ENCODE data around the gene ACTR5. TPM values are rescaled to one million over a fixed set of nuclear protein-coding genes. Genes with fewer than 3 reads are reported as not detected.

Gene ACTR5
- total and polyA plus RNA-seq, 4 donors, result 1.9 to 5.4 (median 4.0) TPM

GRCh38 chr20:38770970-38771369 is 22.7 kb downstream of the ACTR5 start:
- no peak for DNase-seq (ENCODE audit: low spot score)
- TF ChIP-seq RXRA (IDR thresholded peaks at IDR 0.05) (no peak), HNF4G (IDR thresholded peaks at IDR 0.05) (no peak), ZBTB33 (IDR thresholded peaks at IDR 0.05) (no peak), REST (IDR thresholded peaks at IDR 0.05) (no peak), GABPA (IDR thresholded peaks at IDR 0.05 in 1 of 2, conservative IDR thresholded peaks at IDR 0.05 in 1 of 2) (no peak), CTCF (IDR thresholded peaks at IDR 0.05; ENCODE audit: low read depth, low read length, missing input control) (no peak), EGR1 (IDR thresholded peaks at IDR 0.05; ENCODE audit: low read depth in 2 of 2) (no peak), ATF3 (IDR thresholded peaks at IDR 0.05) (no peak)
- Histone ChIP-seq H3K9ac (ENCODE audit: low read depth in 1 of 2, low read length in 2 of 2) (no peak overlapping the region), H3K36me3 (ENCODE audit: control insufficient read depth in 4 of 4, insufficient read depth in 3 of 4, low read depth in 1 of 4, low read length in 3 of 4) (peaks cover 9 to 30% (median 16%) of the 10 kb centered on the region in 4 donors), H3K4me1 (ENCODE audit: control insufficient read depth in 4 of 4, insufficient read depth in 4 of 4, low read length in 3 of 4) (peaks cover 0 to 11% (median 2%) of the 10 kb centered on the region in 4 donors), H3K4me3 (ENCODE audit: low read depth in 1 of 3, low read length in 3 of 3) (no peak overlapping the region), H3K9me3 (ENCODE audit: control insufficient read depth in 4 of 4, low read length in 3 of 4) (no peaks in the 10 kb centered on the region), H3K27me3 (ENCODE audit: control insufficient read depth in 4 of 4, insufficient read depth in 4 of 4, low read length in 3 of 4) (no peaks in the 10 kb centered on the region), H3K27ac (ENCODE audit: low read depth in 1 of 2, low read length in 2 of 2) (peak overlapping the region in 1 of 2 donors; percentile 33)
- 90% methylated on average over 7 of the region's 7 CpGs for WGBS

- H3K9ac ChIP-seq (ENCODE audit: low read depth in 1 of 2, low read length in 2 of 2), result no peak overlapping the region
- no peak overlapping the region for H3K4me3 ChIP-seq (ENCODE audit: low read depth in 1 of 3, low read length in 3 of 3)
- H3K36me3 ChIP-seq (ENCODE audit: control insufficient read depth in 4 of 4, insufficient read depth in 3 of 4, low read depth in 1 of 4, low read length in 3 of 4), result peaks cover 10 to 30% (median 16%) of the 10 kb centered on the region in 4 donors
- H3K27me3 ChIP-seq (ENCODE audit: control insufficient read depth in 4 of 4, insufficient read depth in 4 of 4, low read length in 3 of 4), result no peaks in the 10 kb centered on the region
- TF ChIP-seq SP1 (IDR thresholded peaks at IDR 0.05) (no peak), ATF3 (IDR thresholded peaks at IDR 0.05) (no peak), TAF1 (conservative IDR thresholded peaks at IDR 0.05) (no peak), HNF4G (IDR thresholded peaks at IDR 0.05) (no peak), CTCF (IDR thresholded peaks at IDR 0.05; ENCODE audit: low read depth, low read length, missing input control) (no peak)
- no peaks in the 10 kb centered on the region for H3K9me3 ChIP-seq (ENCODE audit: control insufficient read depth in 4 of 4, low read length in 3 of 4)
- WGBS, result 96% methylated on average over 7 of the region's 7 CpGs
- H3K4me1 ChIP-seq (ENCODE audit: control insufficient read depth in 4 of 4, insufficient read depth in 4 of 4, low read length in 3 of 4), result peaks cover 0 to 6% (median 0%) of the 10 kb centered on the region in 4 donors
- no peak for DNase-seq (ENCODE audit: low spot score)
- H3K27ac ChIP-seq (ENCODE audit: low read depth in 1 of 2, low read length in 2 of 2), result no peak overlapping the region
These were observed 23.4 kb downstream of the ACTR5 start for GRCh38 chr20:38771621-38772020.

Measured in liver (tissue), 9 donors.